Spleen (tissue), 11 donors: Measurements from ENCODE around the gene CDH8. TPM values are rescaled to one million over a fixed set of nuclear protein-coding genes. Genes with fewer than 3 reads are reported as not detected.

Experiments used
- DNase-seq: peaks from one replicate; pipeline ENCODE4 v3.0.0-alpha.2; 2020
- H3K27ac ChIP-seq, 8 donors: fragments of 200-600 bp; sonication (generic) in 7 of 8; 1 replicate in 4 of 8; 2 replicates in 4 of 8; pipeline versions ENCODE4 v1.5.0 to v1.8.0; 2016 to 2021; ENCODE audit warnings: inconsistent platforms in 4 of 8, mild to moderate bottlenecking in 4 of 8, moderate library complexity in 1 of 8
- H3K27me3 ChIP-seq, 7 donors: fragments of 200-600 bp; sonication (generic) in 6 of 7; replicated peaks in 1 of 7; 1 replicate in 4 of 7; 2 replicates in 3 of 7; pipeline versions ENCODE4 v1.5.0 to v1.8.0; 2016 to 2021; ENCODE audit warnings: inconsistent platforms in 3 of 7, mild to moderate bottlenecking in 1 of 7
- H3K36me3 ChIP-seq, 6 donors: fragments of 200-600 bp; sonication (generic) in 5 of 6; 1 replicate in 4 of 6; 2 replicates in 2 of 6; pipeline versions ENCODE4 v1.5.0 to v1.8.0; 2016 to 2021; ENCODE audit warnings: inconsistent platforms in 2 of 6
- H3K4me1 ChIP-seq, 6 donors: fragments of 200-600 bp; sonication (generic) in 5 of 6; 1 replicate in 3 of 6; 2 replicates in 3 of 6; pipeline versions ENCODE4 v1.5.0 to v1.8.0; 2016 to 2021; ENCODE audit warnings: inconsistent platforms in 3 of 6
- H3K4me3 ChIP-seq, 8 donors: fragments of 200-600 bp; sonication (generic) in 7 of 8; 1 replicate in 4 of 8; 2 replicates in 4 of 8; pipeline versions ENCODE4 v1.5.0 to v1.8.0; 2016 to 2021; ENCODE audit warnings: inconsistent platforms in 4 of 8, mild to moderate bottlenecking in 4 of 8, moderate library complexity in 2 of 8
- H3K9me3 ChIP-seq, 8 donors: fragments of 200-600 bp; sonication (generic) in 7 of 8; 1 replicate in 4 of 8; 2 replicates in 4 of 8; pipeline versions ENCODE4 v1.5.0 to v1.8.0; 2016 to 2021; ENCODE audit warnings: inconsistent platforms in 4 of 8
- POLR2A ChIP-seq, 3 donors: fragments of 450-650 bp; IDR thresholded peaks; one replicate each; pipeline ENCODE4 v1.5.1; 2017; ENCODE audit warnings: antibody characterized with exemption in 3 of 3, mild to moderate bottlenecking in 1 of 3
- POLR2AphosphoS5 ChIP-seq, 3 donors: sonication (generic); formaldehyde crosslinking; IDR thresholded peaks; one replicate each; pipeline ENCODE4 v1.5.1; 2017; ENCODE audit warnings: antibody characterized with exemption in 3 of 3
- WGBS, 5 donors: extraction: QIAGEN DNeasy Blood & Tissue Kit in 3 of 5; methylation state at CpG; one replicate each; pipeline versions ENCODE4 v1.1.5 to v1.1.7; 2013 to 2018; 5-methylcytosine and 5-hydroxymethylcytosine counted together
- intact Hi-C: fragments of 100-400 bp; cut with DNase I; formaldehyde crosslinking; loops from one replicate; pipeline ENCODE4 v1.15.0; 2023; ENCODE audit warnings: low total_unique reads
- polyA plus RNA-seq, 3 donors: library from polyadenylated mRNA; stranded (reverse); fragments of 200-250 nt; gene quantifications; one replicate each; pipeline ENCODE4 v1.2.1, GENCODE V29; 2013
- total RNA-seq, 7 donors: library from RNA; depleted of rRNA in 3 of 7; stranded (reverse); fragments of >200 nt in 3 of 7; fragmentation: NEBNext Ultra II Directional in 4 of 7; extraction: Animal tissue kit (Norgen Biotek cat#: 25700) in 4 of 7; gene quantifications; one replicate each; pipeline versions ENCODE4 v1.1.0 to v1.2.1, GENCODE V29; 2016 to 2021
- TF ChIP-seq, protein P1 (sequence below), 11 experiments: fragments of 200-600 bp in 7 of 11; fragments of 450-650 bp in 4 of 11; sonication (generic) in 4 of 11; IDR thresholded peaks in 8 of 11; conservative IDR thresholded peaks in 3 of 11; 1 replicate in 7 of 11; 2 replicates in 4 of 11; pipeline versions ENCODE4 v1.4.0 to v1.8.0; 2016 to 2021; ENCODE audit warnings: antibody characterized with exemption in 11 of 11, inconsistent platforms in 4 of 11, mild to moderate bottlenecking in 1 of 11
- donor health status: healthy with polysubstance abuse.
- donor health status: DM: no; HTN: no; CAD: no; lungs with moderate emphysema.
- donor health status: DM: no; HTN: no; CAD: no.
- donor health status: Bipolar disorder and iron deficiency.
- donor health status: healthy.
- donor health status: DM: no; HTN: no; CAD: no.
- donor health status: DM: yes; HTN: yes; CAD: no.

The CDH8 gene
- total and polyA plus RNA-seq, 10 donors: under 0.01 to 1.4 (median under 0.01) TPM; not detected in 7

DNA sequence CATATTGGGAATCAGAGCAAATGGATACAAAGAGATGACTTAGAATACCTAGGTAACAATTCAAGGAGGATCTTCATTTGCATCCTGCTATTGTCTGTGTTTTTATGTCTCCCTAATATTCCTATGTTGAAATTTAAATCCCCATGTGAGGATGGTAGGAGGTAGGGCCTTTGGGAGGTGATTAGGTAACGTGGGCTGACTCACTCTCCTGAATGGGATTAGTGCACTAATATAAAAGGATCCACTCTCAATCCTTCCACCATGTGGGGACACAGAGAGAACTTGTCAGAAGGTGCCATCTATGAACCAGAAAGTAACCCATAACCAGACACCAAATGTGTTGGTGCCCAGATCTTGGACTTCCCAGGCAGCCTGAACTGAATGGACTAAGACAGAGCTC, 83.4 kb downstream of the CDH8 start:
- no peaks in the 10 kb centered on the region for H3K4me1 ChIP-seq
- H3K36me3 ChIP-seq: no peaks in the 10 kb centered on the region
- WGBS, 5 donors: 49 to 75% (median 62%) methylated on average over 1 of the region's 1 CpG
- H3K9me3 ChIP-seq: peaks cover 0 to 11% (median 2%) of the 10 kb centered on the region in 8 donors
- no peak for DNase-seq
- intact Hi-C loops: no loop called here
- H3K27ac ChIP-seq: no peak overlapping the region
- H3K27me3 ChIP-seq: no peaks in the 10 kb centered on the region
- H3K4me3 ChIP-seq: no peak overlapping the region
- TF ChIP-seq POLR2AphosphoS5 (IDR thresholded peaks at IDR 0.05) (no peak), POLR2A (IDR thresholded peaks at IDR 0.05) (no peak)
- TF ChIP-seq, protein P1, sequence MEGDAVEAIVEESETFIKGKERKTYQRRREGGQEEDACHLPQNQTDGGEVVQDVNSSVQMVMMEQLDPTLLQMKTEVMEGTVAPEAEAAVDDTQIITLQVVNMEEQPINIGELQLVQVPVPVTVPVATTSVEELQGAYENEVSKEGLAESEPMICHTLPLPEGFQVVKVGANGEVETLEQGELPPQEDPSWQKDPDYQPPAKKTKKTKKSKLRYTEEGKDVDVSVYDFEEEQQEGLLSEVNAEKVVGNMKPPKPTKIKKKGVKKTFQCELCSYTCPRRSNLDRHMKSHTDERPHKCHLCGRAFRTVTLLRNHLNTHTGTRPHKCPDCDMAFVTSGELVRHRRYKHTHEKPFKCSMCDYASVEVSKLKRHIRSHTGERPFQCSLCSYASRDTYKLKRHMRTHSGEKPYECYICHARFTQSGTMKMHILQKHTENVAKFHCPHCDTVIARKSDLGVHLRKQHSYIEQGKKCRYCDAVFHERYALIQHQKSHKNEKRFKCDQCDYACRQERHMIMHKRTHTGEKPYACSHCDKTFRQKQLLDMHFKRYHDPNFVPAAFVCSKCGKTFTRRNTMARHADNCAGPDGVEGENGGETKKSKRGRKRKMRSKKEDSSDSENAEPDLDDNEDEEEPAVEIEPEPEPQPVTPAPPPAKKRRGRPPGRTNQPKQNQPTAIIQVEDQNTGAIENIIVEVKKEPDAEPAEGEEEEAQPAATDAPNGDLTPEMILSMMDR (IDR thresholded peaks at IDR 0.05 in 8 of 11, conservative IDR thresholded peaks at IDR 0.05 in 3 of 11): no peak

GRCh38 chr16:61948414-61948813, 87.8 kb downstream of the CDH8 start:
- peaks cover 0 to 13% (median 2%) of the 10 kb centered on the region in 8 donors for H3K9me3 ChIP-seq
- intact Hi-C loops: no loop called here
- 86 to 95% (median 92%) methylated on average over 3 of the region's 3 CpGs for WGBS, 5 donors
- H3K4me1 ChIP-seq: no peaks in the 10 kb centered on the region
- no peak for TF ChIP-seq POLR2AphosphoS5 (IDR thresholded peaks at IDR 0.05)
- TF ChIP-seq POLR2A (IDR thresholded peaks at IDR 0.05): no peak
- TF ChIP-seq, protein P1 (IDR thresholded peaks at IDR 0.05 in 8 of 11, conservative IDR thresholded peaks at IDR 0.05 in 3 of 11): no peak
- no peak overlapping the region for H3K27ac ChIP-seq
- H3K27me3 ChIP-seq: no peaks in the 10 kb centered on the region
- no peak for DNase-seq
- no peaks in the 10 kb centered on the region for H3K36me3 ChIP-seq
- H3K4me3 ChIP-seq: no peak overlapping the region

DNA sequence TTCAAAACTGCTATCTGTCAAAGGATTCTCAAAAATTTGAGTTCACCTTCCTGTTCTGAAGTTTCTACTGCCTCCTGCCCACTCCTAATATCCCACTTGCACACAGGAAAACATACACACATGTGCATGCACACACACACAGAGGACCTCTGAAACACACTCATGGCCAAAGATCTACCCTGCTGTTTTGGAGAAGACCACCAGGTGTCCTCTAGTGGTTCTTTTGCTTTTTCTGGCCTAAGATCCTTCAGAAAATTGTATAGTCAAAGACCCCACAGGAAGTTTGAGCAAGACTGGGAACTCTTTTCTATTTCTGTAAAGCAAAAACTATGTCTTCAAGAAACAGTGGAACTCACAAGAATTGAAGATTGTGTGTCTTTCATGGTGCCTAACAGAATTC, 90.2 kb downstream of the CDH8 start:
- TF ChIP-seq POLR2A (IDR thresholded peaks at IDR 0.05) (no peak), POLR2AphosphoS5 (IDR thresholded peaks at IDR 0.05) (no peak)
- TF ChIP-seq, protein P1 (IDR thresholded peaks at IDR 0.05 in 8 of 11, conservative IDR thresholded peaks at IDR 0.05 in 3 of 11): no peak
- no peaks in the 10 kb centered on the region for H3K27me3 ChIP-seq
- intact Hi-C loops: no loop called here
- no peak for DNase-seq
- no peak overlapping the region for H3K4me3 ChIP-seq
- no peak overlapping the region for H3K27ac ChIP-seq
- no peaks in the 10 kb centered on the region for H3K36me3 ChIP-seq
- no peaks in the 10 kb centered on the region for H3K4me1 ChIP-seq
- H3K9me3 ChIP-seq: peaks cover 0 to 13% (median 2%) of the 10 kb centered on the region in 8 donors

- intact Hi-C loops: no loop called here
- TF ChIP-seq, protein P1 (IDR thresholded peaks at IDR 0.05 in 8 of 11, conservative IDR thresholded peaks at IDR 0.05 in 3 of 11): no peak
- no peak for TF ChIP-seq POLR2AphosphoS5 (IDR thresholded peaks at IDR 0.05)
- no peak for TF ChIP-seq POLR2A (IDR thresholded peaks at IDR 0.05)
- Histone ChIP-seq H3K27ac (no peak overlapping the region), H3K4me1 (no peaks in the 10 kb centered on the region), H3K36me3 (no peaks in the 10 kb centered on the region), H3K27me3 (no peaks in the 10 kb centered on the region), H3K4me3 (no peak overlapping the region), H3K9me3 (peaks cover 0 to 13% (median 2%) of the 10 kb centered on the region in 8 donors)
- no peak for DNase-seq
- 53 to 70% (median 60%) methylated on average over 4 of the region's 4 CpGs for WGBS, 5 donors
Measured at GRCh38 chr16:61945511-61945910, 90.7 kb downstream of the CDH8 start.
